ENCODE results near the gene IGDCC3.
A peak's percentile ranks its signal among the peaks of the same experiment; 100 is the strongest.
"Not testable (repeated sequence)": the region's sequence is repeated elsewhere in the genome, so short reads cannot be mapped to it uniquely, and the experiment has no call there.

IGDCC3 gene

GRCh38 chr15:65406424-65407000 is 28.7 kb upstream of the IGDCC3 start:
- no peak for DNase-seq (ENCODE audit: low spot score)

GRCh38 chr15:65405791-65406423 is 28.1 kb upstream of the IGDCC3 start:
- peak; percentile 64 for DNase-seq (ENCODE audit: low spot score)

- no peak for DNase-seq (ENCODE audit: low spot score)
Observed at GRCh38 chr15:65404186-65404872, 26.5 kb upstream of the IGDCC3 start.

GRCh38 chr15:65402961-65403360 is 25.2 kb upstream of the IGDCC3 start:
- no peak for DNase-seq (ENCODE audit: low spot score)

GRCh38 chr15:65401611-65402240 is 23.9 kb upstream of the IGDCC3 start:
- DNase-seq (ENCODE audit: low spot score): no peak

GRCh38 chr15:65400760-65401610 is 23.2 kb upstream of the IGDCC3 start:
- DNase-seq (ENCODE audit: low spot score): peak; percentile 91

- no peak for DNase-seq (ENCODE audit: low spot score)
Observed at GRCh38 chr15:65399997-65400396, 22.2 kb upstream of the IGDCC3 start.

GRCh38 chr15:65399001-65399706 is 21.4 kb upstream of the IGDCC3 start:
- no peak for DNase-seq (ENCODE audit: low spot score)

- DNase-seq (ENCODE audit: low spot score): not testable (repeated sequence)
Observed at GRCh38 chr15:65398486-65398885, 20.7 kb upstream of the IGDCC3 start.

GRCh38 chr15:65396965-65397317 is 19.1 kb upstream of the IGDCC3 start:
- DNase-seq (ENCODE audit: low spot score): no peak

GRCh38 chr15:65396283-65396964 is 18.6 kb upstream of the IGDCC3 start:
- no peak for DNase-seq (ENCODE audit: low spot score)

- DNase-seq (ENCODE audit: low spot score): no peak
Observed at GRCh38 chr15:65395567-65396202, 17.9 kb upstream of the IGDCC3 start.

- peak; percentile 24 for DNase-seq (ENCODE audit: low spot score)
Observed at GRCh38 chr15:65394936-65395335, 17.1 kb upstream of the IGDCC3 start.

GRCh38 chr15:65394280-65394789 is 16.5 kb upstream of the IGDCC3 start:
- no peak for DNase-seq (ENCODE audit: low spot score)

- no peak for DNase-seq (ENCODE audit: low spot score)
Observed at GRCh38 chr15:65393557-65393956, 15.8 kb upstream of the IGDCC3 start.

- no peak for DNase-seq (ENCODE audit: low spot score)
Observed at GRCh38 chr15:65393091-65393490, 15.3 kb upstream of the IGDCC3 start.

- DNase-seq (ENCODE audit: low spot score): no peak
Observed at GRCh38 chr15:65392368-65392767, 14.6 kb upstream of the IGDCC3 start.

- DNase-seq (ENCODE audit: low spot score): no peak
Observed at GRCh38 chr15:65391732-65392131, 13.9 kb upstream of the IGDCC3 start.

GRCh38 chr15:65390447-65390846 is 12.6 kb upstream of the IGDCC3 start:
- no peak for DNase-seq (ENCODE audit: low spot score)

- no peak for DNase-seq (ENCODE audit: low spot score)
Observed at GRCh38 chr15:65389226-65389625, 11.4 kb upstream of the IGDCC3 start.
